Vagina (tissue), 2 donors: ENCODE measurements around the gene PKIG.

Experiments used
- POLR2A ChIP-seq, 2 donors: fragments of 450-650 bp; IDR thresholded peaks; one replicate each; pipeline ENCODE4 v1.6.1; 2017; ENCODE audit warnings: antibody characterized with exemption in 2 of 2, mild to moderate bottlenecking in 2 of 2, moderate library complexity in 2 of 2
- POLR2AphosphoS5 ChIP-seq, 2 donors: sonication (generic); formaldehyde crosslinking; IDR thresholded peaks; one replicate each; pipeline ENCODE4 v1.9.0; 2017; ENCODE audit warnings: antibody characterized with exemption in 2 of 2, mild to moderate bottlenecking in 2 of 2, low read depth in 1 of 2; ENCODE audit not compliant: insufficient read depth in 1 of 2
- TF ChIP-seq, protein P1 (sequence below), 3 experiments: fragments of 450-650 bp in 2 of 3; fragments of 200-600 bp in 1 of 3; sonication (generic) in 1 of 3; IDR thresholded peaks; one replicate each; pipeline ENCODE4 v1.5.1; 2017 to 2019; ENCODE audit warnings: antibody characterized with exemption in 3 of 3, mild to moderate bottlenecking in 2 of 3, moderate library complexity in 2 of 3

DNA sequence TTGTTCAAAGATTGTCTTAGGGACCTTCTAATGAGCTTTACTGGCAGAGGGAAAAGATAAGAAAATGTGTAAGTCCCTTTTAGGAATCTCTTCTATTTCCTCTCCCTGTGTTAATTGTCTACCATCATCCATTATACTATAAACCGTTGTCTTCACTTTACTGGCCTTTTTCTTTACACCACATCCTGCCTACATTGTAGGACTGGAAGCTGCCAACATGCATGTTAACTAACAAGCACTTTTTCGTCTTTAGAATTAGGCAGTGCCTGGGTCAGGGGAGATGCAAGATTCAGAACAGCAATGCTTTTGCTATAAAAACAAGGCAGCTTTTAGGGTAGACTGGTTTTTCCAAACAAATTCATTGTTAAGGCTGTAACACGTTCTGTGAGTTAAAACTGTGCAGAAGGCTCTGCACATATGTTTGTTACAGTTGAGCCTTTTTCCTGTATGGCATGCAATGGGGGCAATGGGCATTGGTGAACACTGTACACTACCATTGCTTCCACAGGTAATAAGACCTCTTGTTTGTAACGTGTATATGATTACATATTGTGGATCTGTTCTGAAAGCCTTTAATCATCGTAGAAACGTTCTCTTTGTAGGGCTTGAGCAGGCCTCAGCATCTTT lies 10.9 kb upstream of the PKIG start:
- TF ChIP-seq, protein P1, sequence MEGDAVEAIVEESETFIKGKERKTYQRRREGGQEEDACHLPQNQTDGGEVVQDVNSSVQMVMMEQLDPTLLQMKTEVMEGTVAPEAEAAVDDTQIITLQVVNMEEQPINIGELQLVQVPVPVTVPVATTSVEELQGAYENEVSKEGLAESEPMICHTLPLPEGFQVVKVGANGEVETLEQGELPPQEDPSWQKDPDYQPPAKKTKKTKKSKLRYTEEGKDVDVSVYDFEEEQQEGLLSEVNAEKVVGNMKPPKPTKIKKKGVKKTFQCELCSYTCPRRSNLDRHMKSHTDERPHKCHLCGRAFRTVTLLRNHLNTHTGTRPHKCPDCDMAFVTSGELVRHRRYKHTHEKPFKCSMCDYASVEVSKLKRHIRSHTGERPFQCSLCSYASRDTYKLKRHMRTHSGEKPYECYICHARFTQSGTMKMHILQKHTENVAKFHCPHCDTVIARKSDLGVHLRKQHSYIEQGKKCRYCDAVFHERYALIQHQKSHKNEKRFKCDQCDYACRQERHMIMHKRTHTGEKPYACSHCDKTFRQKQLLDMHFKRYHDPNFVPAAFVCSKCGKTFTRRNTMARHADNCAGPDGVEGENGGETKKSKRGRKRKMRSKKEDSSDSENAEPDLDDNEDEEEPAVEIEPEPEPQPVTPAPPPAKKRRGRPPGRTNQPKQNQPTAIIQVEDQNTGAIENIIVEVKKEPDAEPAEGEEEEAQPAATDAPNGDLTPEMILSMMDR (IDR thresholded peaks at IDR 0.05) = no peak
- TF ChIP-seq POLR2A (IDR thresholded peaks at IDR 0.05) = no peak
- TF ChIP-seq POLR2AphosphoS5 (IDR thresholded peaks at IDR 0.05; ENCODE audit: insufficient read depth in 1 of 2, low read depth in 1 of 2) = no peak
